C4-2B (cell line): ENCODE data around the gene GPR107.

Experiments used
- CTCF ChIP-seq: fragments of 450-650 bp; conservative IDR thresholded peaks from 2 replicates; pipeline ENCODE4 v1.5.1; 2017; ENCODE audit warnings: mild to moderate bottlenecking
- ZFX ChIP-seq: fragments of 450-650 bp; IDR thresholded peaks from 2 replicates; pipeline ENCODE4 v1.6.1; 2017

GRCh38 chr9:130112538-130113151 is 58.9 kb downstream of the GPR107 start:
- TF ChIP-seq CTCF (no peak), ZFX (no peak)
